SH-SY5Y (cell line): ENCODE results near the gene HGD.

Experiments used
- GATA2 ChIP-seq: IDR thresholded peaks from 2 replicates; pipeline ENCODE4 v1.6.1; 2011; ENCODE audit warnings: mild to moderate bottlenecking, low read depth, low read length
- GATA3 ChIP-seq: IDR thresholded peaks from 2 replicates; pipeline ENCODE4 v1.6.1; 2011; ENCODE audit warnings: low read depth, mild to moderate bottlenecking, low read length, moderate library complexity

The HGD gene

GRCh38 chr3:120684896-120685295 is 2.9 kb upstream of the HGD start:
- TF ChIP-seq GATA2 = no peak
- TF ChIP-seq GATA3 = no peak

- TF ChIP-seq GATA3 (no peak), GATA2 (no peak)
Measured at GRCh38 chr3:120683671-120684301, 1.7 kb upstream of the HGD start.

- TF ChIP-seq GATA3 = no peak
- TF ChIP-seq GATA2 = no peak
Measured at GRCh38 chr3:120683213-120683612, 1.2 kb upstream of the HGD start.

- TF ChIP-seq GATA3 = no peak
- no peak for TF ChIP-seq GATA2
Measured at GRCh38 chr3:120681506-120682038, 467 bp downstream of the HGD start.

- TF ChIP-seq GATA2 (no peak), GATA3 (no peak)
Measured at GRCh38 chr3:120681018-120681417, 1.0 kb downstream of the HGD start.

GRCh38 chr3:120680193-120680894 is 1.7 kb downstream of the HGD start:
- TF ChIP-seq GATA3 (no peak), GATA2 (no peak)

GRCh38 chr3:120678984-120679383 is 3.1 kb downstream of the HGD start:
- TF ChIP-seq GATA2 (no peak), GATA3 (no peak)

- TF ChIP-seq GATA3 = no peak
- TF ChIP-seq GATA2 = no peak
Measured at GRCh38 chr3:120678331-120678947, 3.6 kb downstream of the HGD start.

- no peak for TF ChIP-seq GATA3
Measured at GRCh38 chr3:120673116-120673515, 8.9 kb downstream of the HGD start.

- TF ChIP-seq GATA2 (no peak), GATA3 (no peak)
Measured at GRCh38 chr3:120670576-120670975, 11.5 kb downstream of the HGD start.

GRCh38 chr3:120664926-120665325 is 17.1 kb downstream of the HGD start:
- TF ChIP-seq GATA2 = no peak
- no peak for TF ChIP-seq GATA3

- TF ChIP-seq GATA3 (0 out of 2 replicates have a peak, but pooled peaks have one; percentile 24), GATA2 (peak; percentile 49; the same call in 1 of the 2 replicates)
Measured at GRCh38 chr3:120661945-120662344, 20.1 kb downstream of the HGD start.

GRCh38 chr3:120661106-120661905 is 20.7 kb downstream of the HGD start:
- TF ChIP-seq GATA3 (no peak), GATA2 (no peak)

- no peak for TF ChIP-seq GATA3
- TF ChIP-seq GATA2 = no peak
Measured at GRCh38 chr3:120659834-120660233, 22.2 kb downstream of the HGD start.
